Keratinocyte (primary cell): ENCODE measurements around the gene TSPEAR.

Experiments used
- EZH2 ChIP-seq: IDR thresholded peaks from one replicate; pipeline ENCODE4 v1.6.1; 2012; ENCODE audit warnings: inconsistent platforms, mild to moderate bottlenecking, low read length, moderate library complexity
- TF ChIP-seq, protein P1 (sequence below), 3 experiments: IDR thresholded peaks in 1 of 3; conservative IDR thresholded peaks in 1 of 3; optimal IDR thresholded peaks in 1 of 3; 2 replicates in 2 of 3; 3 replicates in 1 of 3; pipeline versions ENCODE3 to v1.5.1; 2011; ENCODE audit warnings: low read length in 3 of 3, mild to moderate bottlenecking in 3 of 3, moderate library complexity in 2 of 3, control low read depth in 1 of 3, inconsistent platforms in 1 of 3; ENCODE audit not compliant: insufficient read depth in 2 of 3; ENCODE audit errors: extremely low read depth in 1 of 3

DNA sequence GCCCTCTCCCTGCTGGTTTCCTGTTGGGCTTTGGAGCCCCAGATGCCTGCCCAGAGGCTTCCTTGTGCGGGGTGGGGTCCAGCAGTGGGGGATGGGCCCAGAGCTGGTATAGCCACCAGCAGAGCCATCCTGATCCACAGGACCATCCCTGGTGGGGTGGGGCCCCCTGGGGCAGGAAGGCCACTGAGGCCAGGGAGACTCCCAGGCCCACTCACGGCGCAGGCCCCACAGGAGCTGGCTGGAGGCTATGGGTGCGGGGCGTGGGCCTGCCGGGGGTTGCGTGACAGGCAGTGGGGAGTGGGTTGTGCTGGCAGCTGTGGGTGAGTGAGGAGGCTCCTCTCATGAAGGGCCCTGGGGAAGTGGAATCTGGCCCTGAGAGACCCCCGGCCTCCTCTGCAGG lies 250.4 kb downstream of the TSPEAR start:
- TF ChIP-seq, protein P1, sequence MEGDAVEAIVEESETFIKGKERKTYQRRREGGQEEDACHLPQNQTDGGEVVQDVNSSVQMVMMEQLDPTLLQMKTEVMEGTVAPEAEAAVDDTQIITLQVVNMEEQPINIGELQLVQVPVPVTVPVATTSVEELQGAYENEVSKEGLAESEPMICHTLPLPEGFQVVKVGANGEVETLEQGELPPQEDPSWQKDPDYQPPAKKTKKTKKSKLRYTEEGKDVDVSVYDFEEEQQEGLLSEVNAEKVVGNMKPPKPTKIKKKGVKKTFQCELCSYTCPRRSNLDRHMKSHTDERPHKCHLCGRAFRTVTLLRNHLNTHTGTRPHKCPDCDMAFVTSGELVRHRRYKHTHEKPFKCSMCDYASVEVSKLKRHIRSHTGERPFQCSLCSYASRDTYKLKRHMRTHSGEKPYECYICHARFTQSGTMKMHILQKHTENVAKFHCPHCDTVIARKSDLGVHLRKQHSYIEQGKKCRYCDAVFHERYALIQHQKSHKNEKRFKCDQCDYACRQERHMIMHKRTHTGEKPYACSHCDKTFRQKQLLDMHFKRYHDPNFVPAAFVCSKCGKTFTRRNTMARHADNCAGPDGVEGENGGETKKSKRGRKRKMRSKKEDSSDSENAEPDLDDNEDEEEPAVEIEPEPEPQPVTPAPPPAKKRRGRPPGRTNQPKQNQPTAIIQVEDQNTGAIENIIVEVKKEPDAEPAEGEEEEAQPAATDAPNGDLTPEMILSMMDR (optimal IDR thresholded peaks at IDR 0.05 in 1 of 3, IDR thresholded peaks at IDR 0.05 in 1 of 3, conservative IDR thresholded peaks at IDR 0.05 in 1 of 3; ENCODE audit: extremely low read depth in 1 of 3, insufficient read depth in 2 of 3, low read length in 3 of 3): no peak
- no peak for TF ChIP-seq EZH2
